ENCODE data around the gene TIMM23. TPM values are rescaled to one million over a fixed set of nuclear protein-coding genes. Genes with fewer than 3 reads are reported as not detected.
A peak's percentile ranks its signal among the peaks of the same experiment; 100 is the strongest.

TIMM23 gene
- total RNA-seq, 1 experiment from 2014 or later, result 141 TPM

- no peak for DNase-seq (ENCODE audit: low read depth)
- in situ Hi-C loops (cut with HindIII; ENCODE audit: low pct_unique_long_range_greater_than_20kb, low sequenced_read_pairs), result no loop called here
These were observed 45.4 kb downstream of the TIMM23 start for GRCh38 chr10:46017733-46018132.

GRCh38 chr10:46018453-46019176 is 46.3 kb downstream of the TIMM23 start:
- no peak for DNase-seq (ENCODE audit: low read depth)
- in situ Hi-C loops (cut with HindIII; ENCODE audit: low pct_unique_long_range_greater_than_20kb, low sequenced_read_pairs), result no loop called here

GRCh38 chr10:46019177-46019528 is 46.9 kb downstream of the TIMM23 start:
- peak; percentile 29 for DNase-seq (ENCODE audit: low read depth)
- in situ Hi-C loops (cut with HindIII; ENCODE audit: low pct_unique_long_range_greater_than_20kb, low sequenced_read_pairs), result no loop called here

GRCh38 chr10:46019569-46020343 is 47.5 kb downstream of the TIMM23 start:
- no peak for DNase-seq (ENCODE audit: low read depth)
- in situ Hi-C loops (cut with HindIII; ENCODE audit: low pct_unique_long_range_greater_than_20kb, low sequenced_read_pairs), result no loop called here

GRCh38 chr10:46020344-46020657 is 48.0 kb downstream of the TIMM23 start:
- no peak for DNase-seq (ENCODE audit: low read depth)
- in situ Hi-C loops (cut with HindIII; ENCODE audit: low pct_unique_long_range_greater_than_20kb, low sequenced_read_pairs), result no loop called here

GRCh38 chr10:46022978-46023702 is 50.9 kb downstream of the TIMM23 start:
- in situ Hi-C loops (cut with HindIII; ENCODE audit: low pct_unique_long_range_greater_than_20kb, low sequenced_read_pairs), result no loop called here
- peak; percentile 97 for DNase-seq (ENCODE audit: low read depth)

- in situ Hi-C loops (cut with HindIII; ENCODE audit: low pct_unique_long_range_greater_than_20kb, low sequenced_read_pairs), result no loop called here
- DNase-seq (ENCODE audit: low read depth), result no peak
These were observed 52.7 kb downstream of the TIMM23 start for GRCh38 chr10:46024948-46025347.

- DNase-seq (ENCODE audit: low read depth), result no peak
- in situ Hi-C loops (cut with HindIII; ENCODE audit: low pct_unique_long_range_greater_than_20kb, low sequenced_read_pairs), result no loop called here
These were observed 53.1 kb downstream of the TIMM23 start for GRCh38 chr10:46025406-46025805.

- DNase-seq (ENCODE audit: low read depth), result no peak
- in situ Hi-C loops (cut with HindIII; ENCODE audit: low pct_unique_long_range_greater_than_20kb, low sequenced_read_pairs), result no loop called here
These were observed 53.8 kb downstream of the TIMM23 start for GRCh38 chr10:46026106-46026505.

- in situ Hi-C loops (cut with HindIII; ENCODE audit: low pct_unique_long_range_greater_than_20kb, low sequenced_read_pairs), result no loop called here
- DNase-seq (ENCODE audit: low read depth), result peak; percentile 86
These were observed 56.5 kb downstream of the TIMM23 start for GRCh38 chr10:46028584-46029460.

GRCh38 chr10:46029461-46030030 is 57.3 kb downstream of the TIMM23 start:
- in situ Hi-C loops (cut with HindIII; ENCODE audit: low pct_unique_long_range_greater_than_20kb, low sequenced_read_pairs), result no loop called here
- no peak for DNase-seq (ENCODE audit: low read depth)

GRCh38 chr10:46030091-46030937 is 58.0 kb downstream of the TIMM23 start, which contains the start of gene NCOA4:
Gene NCOA4, minus strand, starts transcription at chr10:46030623. Its CDS starts 13,943 bp downstream, at chr10:46016680.
- in situ Hi-C loops (cut with HindIII; ENCODE audit: low pct_unique_long_range_greater_than_20kb, low sequenced_read_pairs), result no loop called here
- DNase-seq (ENCODE audit: low read depth), result peak; percentile 92

- no peak for DNase-seq (ENCODE audit: low read depth)
- in situ Hi-C loops (cut with HindIII; ENCODE audit: low pct_unique_long_range_greater_than_20kb, low sequenced_read_pairs), result no loop called here
These were observed 59.6 kb downstream of the TIMM23 start for GRCh38 chr10:46031648-46032532.

- peak; percentile 67 for DNase-seq (ENCODE audit: low read depth)
- in situ Hi-C loops (cut with HindIII; ENCODE audit: low pct_unique_long_range_greater_than_20kb, low sequenced_read_pairs), result no loop called here
These were observed 61.3 kb downstream of the TIMM23 start for GRCh38 chr10:46033602-46034011.

GRCh38 chr10:46035923-46036849 is 63.9 kb downstream of the TIMM23 start:
- DNase-seq (ENCODE audit: low read depth), result no peak

More at GRCh38 chr10:46035923-46036849, 63.9 kb downstream of the TIMM23 start:
- in situ Hi-C loops (cut with HindIII; ENCODE audit: low pct_unique_long_range_greater_than_20kb, low sequenced_read_pairs), result no loop called here

Measured in Caki2 (cell line).